RWPE2 (cell line): ENCODE data around the gene LKAAEAR1.

ENCODE experiments used
- ATAC-seq: fragments of 200-7000 bp; cut with Tn5 transposase; 3 replicates; pipeline ENCODE4 v1.9.1; 2021; ENCODE audit warnings: low read depth
- DNase-seq: peaks from one replicate; pipeline ENCODE4 v3.0.0-alpha.2; 2020; ENCODE audit warnings: low spot score
- H3K27ac ChIP-seq: fragments of 450-650 bp; 2 replicates; pipeline ENCODE4 v1.5.1; 2017; ENCODE audit warnings: mild to moderate bottlenecking; ENCODE audit not compliant: poor library complexity, severe bottlenecking
- H3K27me3 ChIP-seq: fragments of 250-450 bp; sonication (Bioruptor Pico); 2 replicates; pipeline ENCODE4 v1.5.1; 2021; ENCODE audit warnings: mild to moderate bottlenecking, moderate library complexity; ENCODE audit not compliant: insufficient read depth, poor library complexity, severe bottlenecking
- H3K36me3 ChIP-seq: fragments of 250-450 bp; sonication (Bioruptor Pico); 2 replicates; pipeline ENCODE4 v1.5.1; 2020; ENCODE audit warnings: low read depth, mild to moderate bottlenecking, moderate library complexity
- H3K4me1 ChIP-seq: fragments of 250-450 bp; sonication (Bioruptor Pico); 2 replicates; pipeline ENCODE4 v1.5.1; 2021; ENCODE audit warnings: mild to moderate bottlenecking, moderate library complexity; ENCODE audit not compliant: insufficient read depth, poor library complexity, severe bottlenecking
- H3K4me3 ChIP-seq: fragments of 250-450 bp; sonication (Bioruptor Pico); 2 replicates; pipeline ENCODE4 v1.5.1; 2021; ENCODE audit warnings: mild to moderate bottlenecking, moderate library complexity; ENCODE audit not compliant: severe bottlenecking
- H3K9me3 ChIP-seq: fragments of 250-450 bp; sonication (Bioruptor Pico); 2 replicates; pipeline ENCODE4 v1.5.1; 2021; ENCODE audit warnings: mild to moderate bottlenecking, moderate library complexity; ENCODE audit not compliant: severe bottlenecking
- CTCF ChIP-seq: fragments of 450-650 bp; IDR thresholded peaks from one replicate; pipeline ENCODE4 v1.5.1; 2017; ENCODE audit warnings: mild to moderate bottlenecking, moderate library complexity; ENCODE audit not compliant: poor library complexity, severe bottlenecking

Gene LKAAEAR1

GRCh38 chr20:64038224-64038564 lies 46.0 kb downstream of the LKAAEAR1 start:
- no peaks in the 10 kb centered on the region for H3K4me1 ChIP-seq
- no peak overlapping the region for H3K27ac ChIP-seq
- DNase-seq = no peak
- H3K9me3 ChIP-seq = no peaks in the 10 kb centered on the region
- H3K4me3 ChIP-seq = peak overlapping the region; percentile 35
- no peak for TF ChIP-seq CTCF
- H3K36me3 ChIP-seq = 0 out of 2 replicates have a peak, but pooled peaks cover under 1% of the 10 kb centered on the region
- peaks cover 14% of the 10 kb centered on the region for H3K27me3 ChIP-seq
- ATAC-seq = peak; percentile 53

GRCh38 chr20:64037498-64038213 lies 46.5 kb downstream of the LKAAEAR1 start:
- TF ChIP-seq CTCF = no peak
- Histone ChIP-seq H3K9me3 (no peaks in the 10 kb centered on the region), H3K36me3 (peaks cover 6% of the 10 kb centered on the region; the same call in 1 of the 2 replicates), H3K4me3 (peak overlapping the region; percentile 35), H3K4me1 (no peaks in the 10 kb centered on the region), H3K27me3 (peaks cover 14% of the 10 kb centered on the region), H3K27ac (no peak overlapping the region)
- ATAC-seq (peak; percentile 1), DNase-seq (no peak)

GRCh38 chr20:64037199-64037497 lies 47.0 kb downstream of the LKAAEAR1 start:
- DNase-seq = no peak
- Histone ChIP-seq H3K4me3 (no peak overlapping the region), H3K4me1 (no peaks in the 10 kb centered on the region), H3K9me3 (no peaks in the 10 kb centered on the region), H3K27me3 (peaks cover 10% of the 10 kb centered on the region), H3K36me3 (peaks cover 7% of the 10 kb centered on the region; the same call in 1 of the 2 replicates), H3K27ac (no peak overlapping the region)
- ATAC-seq = no peak
- no peak for TF ChIP-seq CTCF

DNA sequence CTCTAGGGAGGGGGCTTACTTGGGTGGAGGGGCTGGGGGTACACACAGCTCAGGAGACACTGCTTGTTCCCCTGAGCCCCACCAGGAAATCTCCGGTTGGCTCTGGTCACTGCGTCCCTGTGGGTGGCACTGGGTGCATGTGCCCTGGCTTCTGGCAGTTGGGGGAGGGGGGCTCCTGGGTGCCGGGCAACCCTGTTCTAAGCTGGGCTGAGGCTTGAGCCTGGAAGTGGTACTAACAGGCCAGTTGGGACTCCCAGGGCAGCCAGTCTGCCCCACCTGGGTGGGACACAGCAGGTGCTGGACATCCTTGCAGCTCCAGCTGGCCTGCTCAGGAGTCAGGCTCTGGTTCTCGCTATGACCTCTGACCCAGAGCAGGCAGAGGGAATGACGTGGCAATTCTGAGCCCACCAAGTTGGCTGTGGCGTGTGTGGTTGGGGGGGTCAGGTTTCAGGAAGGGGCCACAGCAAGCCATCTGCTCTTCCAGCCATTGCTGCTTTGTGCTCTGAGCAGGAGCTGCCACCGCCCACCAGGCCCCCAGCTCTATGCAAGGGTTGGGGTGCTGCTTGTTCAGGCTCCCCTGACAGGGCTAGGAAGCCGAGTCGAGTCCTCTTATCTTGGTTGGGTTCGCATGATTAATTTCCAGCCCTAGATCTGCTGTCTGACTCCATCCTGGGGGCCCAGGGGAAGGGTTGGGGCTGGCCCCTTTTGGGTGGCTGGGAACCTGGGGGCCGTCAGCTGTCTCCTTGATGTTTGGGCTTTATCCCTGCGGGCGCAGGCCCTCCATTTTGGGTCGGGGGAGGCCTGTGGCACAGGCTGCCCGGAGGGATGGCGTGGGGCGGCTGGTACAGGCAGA lies 47.6 kb downstream of the LKAAEAR1 start:
- Histone ChIP-seq H3K4me1 (no peaks in the 10 kb centered on the region), H3K4me3 (no peak overlapping the region)

More for the DNA sequence above, 47.6 kb downstream of the LKAAEAR1 start:
- TF ChIP-seq CTCF = no peak
- Histone ChIP-seq H3K36me3 (peaks cover 7% of the 10 kb centered on the region; the same call in 1 of the 2 replicates), H3K27me3 (peaks cover 6% of the 10 kb centered on the region), H3K9me3 (no peaks in the 10 kb centered on the region), H3K27ac (no peak overlapping the region)
- no peak for DNase-seq
- no peak for ATAC-seq
